ENCODE results near the gene KLRF2.

Gene KLRF2

GRCh38 chr12:9943240-9943639 is 62.0 kb downstream of the KLRF2 start:
- DNase-seq: no peak

DNA sequence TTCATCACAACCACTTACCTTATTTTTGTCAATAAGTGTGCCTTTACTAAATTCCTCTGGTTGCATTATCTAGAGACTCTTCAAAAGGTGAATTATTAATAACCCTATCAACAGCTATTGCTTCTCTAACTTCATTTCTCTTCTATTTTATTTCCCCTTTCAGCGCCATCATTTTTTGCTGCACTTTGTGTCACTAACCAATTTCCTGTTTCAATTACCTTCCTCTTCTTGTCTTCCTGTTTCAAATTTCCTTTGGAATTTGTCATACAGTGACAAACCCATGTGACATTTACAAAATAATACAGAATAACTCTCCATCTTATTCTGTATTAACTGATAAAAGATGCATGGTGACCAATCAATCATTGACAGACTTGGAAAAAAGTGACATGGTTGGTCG is 63.1 kb downstream of the KLRF2 start:
- no peak for DNase-seq
